K562 (cell line): ENCODE data around the gene PYROXD2. TPM values are rescaled to one million over a fixed set of nuclear protein-coding genes. Genes with fewer than 3 reads are reported as not detected.

ENCODE experiments used
- ATAC-seq: fragments of 200-7000 bp; cut with Tn5 transposase; 3 replicates; pipeline ENCODE4 v1.9.1; 2020; ENCODE audit warnings: moderate library complexity
- BruUV-seq: library from RNA; stranded (reverse); fragments of 400-500 nt; replicated peaks from 2 replicates; lab custom pipeline; 2021; lab: Mats Ljungman, UMichigan
- CTCF ChIA-PET: fragments of 300-600 bp; formaldehyde crosslinking; extraction: SDS; loops from one replicate; lab custom pipeline; 2021; ENCODE audit warnings: low intra/inter-chr PET ratio; lab: Yijun Ruan, JAX
- POLR2A ChIA-PET: fragments of 300-600, 350-650 bp; sonication (Branson Sonifier 250); formaldehyde crosslinking; extraction: SDS; loops from one replicate; lab custom pipeline; 2021; ENCODE audit warnings: antibody characterized with exemption, inconsistent platforms; lab: Yijun Ruan, JAX
- DNase-seq, 4 experiments: peaks; one replicate each; pipeline versions ENCODE4 v3.0.0 to v3.0.0-alpha.2; 2011 to 2018; ENCODE audit warnings: low spot score in 3 of 4, mixed read lengths in 3 of 4; ENCODE audit errors: extremely low read depth in 1 of 4
- FAIRE-seq: peaks from 2 replicates; lab custom pipeline; 2011; peaks lifted over from hg19 to GRCh38; lab: Jason Lieb, UNC
- H2AFZ ChIP-seq: 2 replicates; pipeline ENCODE4 v1.6.0; 2011; ENCODE audit warnings: low read depth, low read length, control low read depth, inconsistent platforms
- H3K27ac ChIP-seq: fragments of 200-600 bp; 3 replicates; pipeline ENCODE4 v1.8.0; 2011; ENCODE audit warnings: low read depth, mild to moderate bottlenecking, control low read depth, inconsistent platforms, low read length, moderate library complexity, mixed read lengths; ENCODE audit errors: extremely low read depth
- H3K27me3 ChIP-seq, 2 experiments: fragments of 300-600 bp in 1 of 2; 2 replicates in 1 of 2; 3 replicates in 1 of 2; pipeline versions ENCODE4 v1.6.0 to v1.8.0; 2011; ENCODE audit warnings: inconsistent platforms in 2 of 2, low read length in 2 of 2, mild to moderate bottlenecking in 1 of 2, mixed read lengths in 1 of 2, moderate library complexity in 1 of 2; ENCODE audit not compliant: control insufficient read depth in 2 of 2, insufficient read depth in 2 of 2
- H3K36me3 ChIP-seq: fragments of 300-600 bp; 3 replicates; pipeline ENCODE4 v1.8.0; 2011; ENCODE audit warnings: mild to moderate bottlenecking, low read length, inconsistent platforms; ENCODE audit not compliant: control insufficient read depth, insufficient read depth
- H3K4me1 ChIP-seq, 2 experiments: fragments of 200-600 bp in 1 of 2; replicated peaks in 1 of 2; 2 replicates in 1 of 2; 3 replicates in 1 of 2; pipeline versions ENCODE4 v1.5.1 to v1.8.0; 2011; ENCODE audit warnings: inconsistent platforms in 2 of 2, low read length in 2 of 2, mild to moderate bottlenecking in 1 of 2, mixed read lengths in 1 of 2, moderate library complexity in 1 of 2; ENCODE audit not compliant: control insufficient read depth in 2 of 2, insufficient read depth in 2 of 2
- H3K4me2 ChIP-seq: 2 replicates; pipeline ENCODE4 v1.6.1; 2011; ENCODE audit warnings: low read length, control low read depth, inconsistent platforms, mixed read lengths; ENCODE audit not compliant: insufficient read depth
- H3K4me3 ChIP-seq: fragments of 200-600 bp; sonication (generic), shearing (Covaris generic); 2 replicates; pipeline ENCODE4 v1.5.1; 2016; ENCODE audit warnings: control low read depth, inconsistent platforms
- H3K79me2 ChIP-seq: fragments of 200-600 bp; 3 replicates; pipeline ENCODE4 v1.8.0; 2011; ENCODE audit warnings: low read length, inconsistent platforms; ENCODE audit not compliant: control insufficient read depth, insufficient read depth
- H3K9ac ChIP-seq, 2 experiments: 2 replicates each; pipeline versions ENCODE4 v1.6.0 to v1.6.1; 2011; ENCODE audit warnings: low read depth in 2 of 2, low read length in 2 of 2, control low read depth in 1 of 2, inconsistent platforms in 1 of 2, mild to moderate bottlenecking in 1 of 2, mixed read lengths in 1 of 2; ENCODE audit not compliant: insufficient read depth in 1 of 2
- H3K9me1 ChIP-seq: one replicate; pipeline ENCODE4 v1.6.0; 2011; ENCODE audit warnings: inconsistent platforms, mild to moderate bottlenecking, low read length, moderate library complexity; ENCODE audit not compliant: control insufficient read depth, insufficient read depth
- H3K9me3 ChIP-seq: replicated peaks from 2 replicates; pipeline ENCODE4 v1.5.1; 2011; ENCODE audit warnings: low read depth, low read length, inconsistent platforms; ENCODE audit not compliant: control insufficient read depth, insufficient read depth
- H4K20me1 ChIP-seq: replicated peaks from 2 replicates; pipeline ENCODE4 v1.6.1; 2011; ENCODE audit warnings: low read length, inconsistent platforms, mixed read lengths; ENCODE audit not compliant: control insufficient read depth, insufficient read depth
- CUX1 ChIP-seq: fragments of 200-800 bp; sonication (Bioruptor generic); IDR thresholded peaks from 2 replicates; pipeline ENCODE4 v1.6.1; 2016; ENCODE audit warnings: missing genetic modification characterization, missing compliant biosample characterization
- GATAD2B ChIP-seq: fragments of 450-650 bp; IDR thresholded peaks from 2 replicates; pipeline ENCODE4 v1.6.1; 2017; ENCODE audit warnings: mild to moderate bottlenecking, borderline replicate concordance
- PRMT5 ChIP-seq: sonication (generic); formaldehyde crosslinking; IDR thresholded peaks from 2 replicates; pipeline ENCODE4 v1.5.0; 2020; ENCODE audit warnings: missing genetic modification reagents
- TARDBP ChIP-seq: fragments of 450-650 bp; IDR thresholded peaks from 2 replicates; pipeline ENCODE4 v1.6.1; 2016
- XRCC5 ChIP-seq: fragments of 200-400 bp; formaldehyde crosslinking; IDR thresholded peaks from 2 replicates; pipeline ENCODE4 v1.6.1; 2017; ENCODE audit warnings: low read depth, mild to moderate bottlenecking, low read length
- ZNF197 ChIP-seq: fragments of 200-800 bp; sonication (Bioruptor generic); IDR thresholded peaks from 2 replicates; pipeline ENCODE4 v1.6.1; 2016; ENCODE audit warnings: low read depth, missing genetic modification characterization, missing compliant biosample characterization
- ZNF263 ChIP-seq: sonication (generic); formaldehyde crosslinking; IDR thresholded peaks from 2 replicates; pipeline ENCODE4 v1.8.0; 2022; ENCODE audit warnings: mild to moderate bottlenecking, missing genetic modification reagents, borderline replicate concordance
- ZNF830 ChIP-seq: fragments of 250-450 bp; sonication (Bioruptor Pico); IDR thresholded peaks from 2 replicates; pipeline ENCODE4 v1.5.0; 2021; ENCODE audit warnings: mild to moderate bottlenecking
- WGBS: fragments of 100-300 bp; shearing (Covaris generic); methylation state at CpG from one replicate; pipeline ENCODE4 v1.1.6; 2016; ENCODE audit warnings: low coverage, mixed read lengths; ENCODE audit not compliant: insufficient coverage; ENCODE audit errors: missing lambda C conversion rate; 5-methylcytosine and 5-hydroxymethylcytosine counted together
- in situ Hi-C: fragments of 300-500 bp; cut with MboI; formaldehyde crosslinking; loops from 4 replicates; pipeline ENCODE4 v1.15.0; 2018; ENCODE audit warnings: inconsistent platforms, mixed read lengths
- intact Hi-C: fragments of 100-400 bp; cut with micrococcal nuclease; formaldehyde crosslinking; loops from 2 replicates; pipeline ENCODE4 v1.14.2; 2022
- polyA plus RNA-seq, 8 experiments: library from polyadenylated mRNA; depleted of rRNA in 4 of 8; stranded (reverse) in 5 of 8; unstranded in 3 of 8; fragments of >200 nt; fragmentation: Nextera tagmentation in 2 of 8; fragmentation: Illumina TruSeq in 1 of 8; extraction: Ambion mirVana in 2 of 8; extraction: Trizol in 1 of 8; gene quantifications; 2 replicates each; pipeline versions ENCODE4 v1.2.1 to v1.2.3, GENCODE V29; 2011 to 2014; ENCODE audit warnings: inconsistent platforms in 1 of 8, missing spikeins in 1 of 8
- total RNA-seq, 7 experiments: library from RNA; depleted of rRNA in 6 of 7; stranded (reverse); fragments of >200 nt in 6 of 7; fragmentation: Illumina TruSeq in 2 of 7; extraction: Trizol in 2 of 7; gene quantifications; 2 replicates each; pipeline versions ENCODE4 v1.2.1 to v1.2.3, GENCODE V29; 2011 to 2021; ENCODE audit warnings: low replicate concordance in 1 of 7

PYROXD2 gene
- total and polyA plus RNA-seq, 9 of the 15 experiments (the other 6 are each of a cell fraction or from before 2014, with no cell fraction given), result 0.14 to 1.4 (median 0.58) TPM

DNA sequence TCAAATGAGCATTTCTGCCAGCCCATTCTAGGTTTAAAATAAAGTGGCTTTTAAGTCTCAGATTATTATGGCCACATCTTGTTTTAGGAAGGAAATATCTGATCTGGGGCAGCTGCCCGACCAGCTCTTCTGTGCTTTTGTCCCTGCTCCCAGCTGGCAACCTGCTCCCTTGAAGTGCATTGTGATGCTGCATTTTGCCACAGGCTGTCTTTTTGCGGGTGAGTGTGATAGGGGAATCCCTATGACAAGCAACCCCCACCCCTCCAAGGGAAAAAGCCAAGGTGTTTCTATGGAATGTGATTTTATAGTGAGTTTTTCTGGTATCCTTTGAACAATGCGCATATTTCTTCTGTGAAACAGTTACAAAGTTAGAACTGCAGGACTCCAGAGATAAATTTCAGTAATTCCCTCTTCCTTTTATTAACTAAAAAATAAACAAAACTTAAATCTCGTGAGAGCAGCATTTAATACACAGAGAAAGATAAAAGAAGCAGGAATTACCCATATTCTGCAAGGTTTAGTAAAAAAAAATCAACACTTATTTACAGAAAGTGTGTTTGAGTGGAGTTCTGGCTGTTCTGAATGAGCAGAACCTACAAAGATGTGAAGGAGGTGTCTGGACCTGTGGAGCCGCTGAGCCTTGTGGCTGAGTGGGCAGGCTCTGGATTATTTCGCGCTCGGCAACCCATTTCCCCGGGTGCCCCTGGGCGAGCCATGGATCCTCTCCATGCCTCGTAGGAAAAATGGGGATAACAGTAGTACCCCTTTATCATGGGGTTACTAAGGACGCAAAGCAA, 41.9 kb upstream of the PYROXD2 start:
- no peaks in the 10 kb centered on the region for H3K9me3 ChIP-seq
- no peaks in the 10 kb centered on the region for H3K9me1 ChIP-seq
- H2AFZ ChIP-seq, result no peak overlapping the region
- no peak for ATAC-seq
- CTCF ChIA-PET, result no interaction called here
- intact Hi-C loops, result no loop called here
- DNase-seq, result no peak
- no peak overlapping the region for H3K27ac ChIP-seq
- TF ChIP-seq PRMT5 (CRISPR knock-in tag), result no peak
- BruUV-seq, result no TSS peak
- FAIRE-seq, result no peak
- no peaks in the 10 kb centered on the region for H3K27me3 ChIP-seq
- H3K4me3 ChIP-seq, result no peak overlapping the region
- H3K9ac ChIP-seq, result no peak overlapping the region
- H3K36me3 ChIP-seq, result no peaks in the 10 kb centered on the region
- H3K79me2 ChIP-seq, result no peaks in the 10 kb centered on the region
- POLR2A ChIA-PET, result no interaction called here
- peak overlapping the region; percentile 54; the same call in 1 of the 2 replicates for H3K4me2 ChIP-seq
- 25% methylated on average over 6 of the region's 12 CpGs for WGBS
- in situ Hi-C loops, result no loop called here
- no peaks in the 10 kb centered on the region for H4K20me1 ChIP-seq
- peaks cover 24 to 48% of the 10 kb centered on the region in 2 experiments for H3K4me1 ChIP-seq

- no peak for FAIRE-seq
- no peaks in the 10 kb centered on the region for H3K79me2 ChIP-seq
- intact Hi-C loops (no loop called here), in situ Hi-C loops (no loop called here)
- BruUV-seq, result no TSS peak
- H3K27me3 ChIP-seq, result no peaks in the 10 kb centered on the region
- POLR2A ChIA-PET, result no interaction called here
- peaks cover 24 to 41% of the 10 kb centered on the region in 2 experiments; a peak in 4 of 5 replicates for H3K4me1 ChIP-seq
- no peak overlapping the region for H2AFZ ChIP-seq
- CTCF ChIA-PET, result no interaction called here
- H3K36me3 ChIP-seq, result no peaks in the 10 kb centered on the region
- no peaks in the 10 kb centered on the region for H4K20me1 ChIP-seq
- no peak overlapping the region for H3K4me3 ChIP-seq
- no CpG with 5 or more reads among the region's 4 CpGs for WGBS
- H3K9me3 ChIP-seq, result no peaks in the 10 kb centered on the region
- no peak overlapping the region for H3K27ac ChIP-seq
- H3K9ac ChIP-seq, result no peak overlapping the region
- no peaks in the 10 kb centered on the region for H3K9me1 ChIP-seq
- no peak overlapping the region for H3K4me2 ChIP-seq
- ATAC-seq, result no peak
- no peak for DNase-seq
- TF ChIP-seq GATAD2B (no peak), TARDBP (no peak), CUX1 (no peak), ZNF197 (CRISPR knock-in tag) (no peak), XRCC5 (no peak), ZNF263 (CRISPR knock-in tag) (no peak), ZNF830 (no peak)
These were observed 41.1 kb upstream of the PYROXD2 start for GRCh38 chr10:98456043-98456570.
